ENCODE measurements around the gene MYL11.
A peak's percentile ranks its signal among the peaks of the same experiment; 100 is the strongest.

Gene MYL11

DNA sequence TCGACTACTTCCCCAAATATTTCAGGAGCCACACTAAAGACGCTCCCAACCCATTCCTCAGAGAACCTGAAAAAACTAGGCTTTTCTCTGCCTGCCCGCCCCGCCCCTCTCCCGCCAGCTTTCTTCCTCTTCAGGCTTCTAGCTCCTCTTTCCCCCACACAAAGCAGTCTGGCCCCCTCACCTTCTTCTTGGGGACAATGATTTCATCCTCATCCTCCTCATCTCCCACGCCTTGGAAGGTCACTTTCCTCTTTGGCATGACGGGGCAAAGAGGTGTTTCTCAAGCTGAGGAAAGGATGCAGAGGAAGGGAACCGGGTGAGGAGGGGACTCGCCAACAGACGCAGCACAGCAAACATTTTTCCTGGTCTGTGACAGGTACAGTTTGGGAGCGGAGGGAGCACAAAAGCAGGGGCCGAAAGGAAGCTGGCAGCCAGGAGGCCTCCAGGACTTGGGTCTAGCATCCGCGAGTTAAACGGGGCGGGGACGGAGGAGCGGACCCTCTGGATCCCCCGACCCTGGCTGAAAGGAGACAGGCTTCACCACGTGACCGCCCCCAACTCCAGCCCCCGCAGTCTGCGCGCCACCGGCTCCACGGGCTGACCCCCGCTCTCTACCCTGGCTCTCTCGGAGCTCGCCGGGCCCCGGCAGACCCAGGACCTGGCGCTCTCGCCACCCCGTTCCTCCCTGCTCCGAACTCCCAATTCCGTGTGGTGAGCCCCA is 20.0 kb upstream of the MYL11 start:
- DNase-seq = no peak

DNA sequence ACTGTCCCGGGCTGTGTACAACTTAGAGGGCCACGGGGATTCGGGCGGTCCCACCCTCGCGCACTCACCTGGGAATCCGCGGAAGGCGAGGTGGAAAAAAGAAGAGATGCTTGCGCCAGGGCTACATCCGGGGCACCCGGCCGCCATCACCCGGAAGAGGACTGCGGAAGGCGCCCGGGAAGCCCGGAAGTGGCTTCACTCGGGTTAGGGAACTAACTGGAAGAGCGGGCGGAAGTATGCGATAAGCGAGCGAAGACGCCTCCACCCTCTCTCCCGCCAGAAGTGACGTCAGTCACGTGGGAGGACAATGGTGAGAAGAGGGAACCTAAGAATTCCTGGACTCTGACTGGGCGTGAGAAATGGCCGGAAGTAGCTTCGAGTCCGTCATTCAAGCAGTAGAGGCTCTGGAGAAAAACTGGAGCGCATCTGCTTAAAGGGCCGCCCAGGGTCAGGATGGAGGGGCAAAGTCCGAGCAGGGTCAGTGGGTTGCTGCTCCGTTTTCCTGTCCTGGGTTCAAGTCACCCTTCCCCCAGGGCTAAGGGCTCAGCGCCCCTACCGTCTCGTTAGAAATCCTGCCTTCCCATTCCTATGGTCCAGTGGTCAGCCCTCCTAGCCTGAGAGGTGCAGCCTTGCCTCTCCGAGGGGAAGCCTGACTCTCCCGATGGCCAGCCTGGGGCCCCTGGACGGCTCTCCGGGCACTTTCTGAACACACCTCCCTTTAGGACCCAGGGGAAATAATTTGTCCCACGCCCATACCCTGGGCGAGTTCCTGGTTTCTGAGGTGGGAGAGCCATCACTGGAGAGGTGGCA is 19.3 kb upstream of the MYL11 start, which contains the start of gene CD2BP2:
CD2BP2 (minus strand) TSS at position 165 of the 810 bp plus-strand sequence. CDS start 627 bp downstream, outside the sequence.
- DNase-seq = peak; percentile 85

DNA sequence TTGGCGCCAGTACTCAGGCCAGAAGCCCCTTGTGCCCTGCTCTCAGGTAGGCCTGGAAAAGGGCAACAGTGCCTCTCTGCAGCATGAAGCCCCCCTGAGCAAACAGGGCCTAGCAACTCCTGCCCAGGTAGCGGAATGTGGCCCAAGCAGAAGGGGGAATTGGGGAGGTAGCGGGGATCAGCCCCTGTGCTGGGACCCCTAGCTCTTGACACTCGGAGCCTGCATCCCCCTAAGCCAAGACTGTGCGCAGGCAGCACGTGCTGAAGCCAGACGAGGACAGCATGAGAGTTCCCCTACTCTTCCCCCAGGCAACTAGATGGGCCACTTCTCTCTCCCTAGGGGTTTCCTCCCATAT is 18.7 kb upstream of the MYL11 start:
- DNase-seq = no peak

- no peak for DNase-seq
Observed at GRCh38 chr16:30356401-30357084, 18.1 kb upstream of the MYL11 start.

- DNase-seq = no peak
Observed at GRCh38 chr16:30357085-30357714, 17.4 kb upstream of the MYL11 start.

DNA sequence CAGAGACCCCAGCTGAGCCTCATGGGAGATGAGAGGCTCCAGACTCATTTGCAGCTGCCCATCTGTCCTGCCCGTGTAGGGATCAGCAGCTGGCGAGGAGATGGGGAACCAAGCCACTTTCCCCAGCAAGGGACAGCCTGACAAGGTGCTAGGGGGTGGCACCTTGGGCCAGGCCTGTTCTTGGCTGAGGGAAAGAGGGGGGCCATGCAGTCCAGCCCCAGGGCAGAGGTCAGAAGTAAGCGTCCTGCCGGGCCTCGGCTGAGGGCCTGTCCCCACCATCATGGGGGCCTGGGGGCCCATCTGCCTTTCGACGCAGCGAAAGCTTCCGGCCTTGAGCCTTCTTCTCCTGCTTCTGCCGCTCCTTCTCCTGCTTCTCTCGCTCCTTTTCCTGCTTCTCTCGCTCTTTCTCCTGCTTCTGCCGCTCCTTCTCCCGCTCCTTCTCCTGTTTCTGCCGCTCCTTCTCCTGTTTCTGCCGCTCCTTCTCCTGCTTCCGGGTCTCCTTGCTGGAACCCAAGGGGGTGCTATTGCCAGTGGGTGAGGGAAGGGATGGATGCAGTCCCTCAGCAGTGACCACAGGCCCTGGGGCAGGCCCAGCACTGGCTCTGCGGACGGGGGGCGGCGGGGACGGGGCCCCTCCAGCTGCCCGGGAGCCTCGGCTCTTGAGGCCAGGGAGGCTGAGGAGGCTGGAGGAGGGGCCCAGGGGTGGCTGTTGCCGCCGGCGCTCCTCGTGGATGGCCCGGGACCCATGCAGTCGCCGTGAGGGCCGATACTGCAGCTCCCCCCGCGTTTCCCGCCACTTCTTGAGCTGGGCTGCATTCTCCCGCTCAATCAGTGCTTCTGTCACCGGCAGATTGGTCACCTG is 16.7 kb upstream of the MYL11 start:
- DNase-seq = no peak

- DNase-seq = no peak
Observed at GRCh38 chr16:30358577-30358936, 16.0 kb upstream of the MYL11 start.

DNA sequence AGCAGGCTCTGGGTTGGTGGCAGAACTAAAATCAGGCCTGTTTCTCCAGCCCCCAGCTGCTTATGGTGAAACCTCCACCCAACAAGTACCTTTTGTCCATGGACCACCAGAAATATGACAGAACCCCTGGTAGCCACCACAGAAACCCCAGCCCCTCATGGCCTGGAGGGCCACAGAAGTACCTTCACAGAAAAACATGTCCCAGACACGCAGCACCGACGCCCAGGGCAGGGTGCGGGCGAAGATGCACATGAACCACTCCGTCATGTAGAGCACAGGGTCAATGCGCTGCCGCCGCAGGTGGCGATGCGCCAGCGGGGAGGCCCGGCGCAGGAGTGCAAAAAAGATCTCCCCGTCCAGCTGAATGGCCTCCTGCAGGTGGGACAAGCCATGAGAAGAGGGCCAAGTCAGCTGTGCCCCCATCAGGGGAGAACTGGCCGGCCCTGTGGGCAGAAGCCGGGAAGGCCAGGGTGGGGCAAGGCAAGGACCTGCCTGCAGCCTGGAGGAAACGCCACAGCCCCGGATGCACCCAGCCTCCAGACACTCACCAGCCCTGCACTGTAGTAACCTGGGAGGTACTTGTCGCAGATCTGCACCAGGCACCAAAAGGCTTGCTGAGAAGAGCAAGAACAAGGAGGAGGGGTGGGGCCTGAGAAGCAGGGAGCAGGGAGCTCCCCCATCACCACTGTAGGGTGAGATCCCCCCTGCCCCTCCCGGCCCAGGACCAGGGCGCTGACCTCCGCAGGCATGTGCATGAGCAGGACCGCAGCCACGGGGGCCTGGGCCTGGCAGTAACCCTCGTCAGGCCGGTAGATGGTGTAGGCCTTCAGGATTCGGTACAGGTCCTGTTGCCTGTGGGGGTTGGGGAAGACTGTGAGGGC is 15.4 kb upstream of the MYL11 start:
- no peak for DNase-seq

GRCh38 chr16:30359871-30360170 is 14.8 kb upstream of the MYL11 start:
- DNase-seq = no peak

- no peak for DNase-seq
Observed at GRCh38 chr16:30361180-30361579, 13.4 kb upstream of the MYL11 start.

- DNase-seq = no peak
Observed at GRCh38 chr16:30365200-30365599, 9.4 kb upstream of the MYL11 start.

DNA sequence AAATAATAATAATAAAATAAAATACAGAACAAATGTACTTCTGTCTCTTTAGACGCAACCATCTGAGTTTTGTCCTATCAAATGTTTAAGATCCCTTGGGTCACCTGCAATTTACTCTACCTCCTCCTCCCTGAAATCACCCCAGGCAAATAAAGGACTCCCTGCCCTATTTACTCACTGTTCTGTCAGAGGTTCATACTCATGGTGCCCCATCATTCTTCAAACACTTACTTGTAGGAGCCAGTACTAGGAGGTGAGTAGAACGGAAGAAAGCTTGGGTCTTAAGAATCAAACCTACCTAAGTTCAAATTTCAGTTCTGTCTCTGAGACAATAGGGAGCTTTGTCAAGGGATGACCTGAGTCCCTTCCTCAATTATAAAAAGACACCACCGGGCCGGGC is 8.1 kb upstream of the MYL11 start:
- DNase-seq = no peak

DNA sequence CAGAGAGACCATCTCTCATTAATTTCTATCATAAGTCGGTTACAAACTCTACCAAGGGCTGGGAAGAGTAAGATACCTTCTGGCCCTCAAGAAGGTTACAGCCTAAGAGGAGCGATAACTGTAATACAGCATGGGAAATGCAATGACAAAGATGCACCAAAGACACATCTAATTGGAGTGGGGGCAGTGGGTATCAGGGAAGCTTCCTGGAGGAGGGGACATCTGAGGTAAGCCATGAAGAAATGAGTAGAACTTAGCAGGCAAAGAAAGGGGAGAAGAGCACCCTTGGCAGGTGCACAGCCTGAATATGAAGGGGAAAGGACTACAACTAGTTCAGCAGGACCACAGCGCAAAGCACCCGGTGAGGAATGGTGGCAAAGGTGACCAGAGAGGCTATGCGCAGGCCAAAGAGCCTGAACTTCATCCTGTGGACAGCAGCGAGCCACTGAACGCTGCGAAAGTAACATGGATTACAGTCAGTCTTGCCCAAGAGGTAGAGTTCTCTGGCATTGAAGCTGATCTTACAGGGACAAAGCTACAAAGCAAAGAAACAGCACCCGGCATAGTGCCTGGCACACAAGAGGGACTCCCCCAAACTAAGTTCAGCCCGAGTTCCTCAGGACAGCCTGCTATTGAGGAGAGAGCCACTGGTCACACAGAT is 7.1 kb upstream of the MYL11 start:
- DNase-seq = no peak

DNA sequence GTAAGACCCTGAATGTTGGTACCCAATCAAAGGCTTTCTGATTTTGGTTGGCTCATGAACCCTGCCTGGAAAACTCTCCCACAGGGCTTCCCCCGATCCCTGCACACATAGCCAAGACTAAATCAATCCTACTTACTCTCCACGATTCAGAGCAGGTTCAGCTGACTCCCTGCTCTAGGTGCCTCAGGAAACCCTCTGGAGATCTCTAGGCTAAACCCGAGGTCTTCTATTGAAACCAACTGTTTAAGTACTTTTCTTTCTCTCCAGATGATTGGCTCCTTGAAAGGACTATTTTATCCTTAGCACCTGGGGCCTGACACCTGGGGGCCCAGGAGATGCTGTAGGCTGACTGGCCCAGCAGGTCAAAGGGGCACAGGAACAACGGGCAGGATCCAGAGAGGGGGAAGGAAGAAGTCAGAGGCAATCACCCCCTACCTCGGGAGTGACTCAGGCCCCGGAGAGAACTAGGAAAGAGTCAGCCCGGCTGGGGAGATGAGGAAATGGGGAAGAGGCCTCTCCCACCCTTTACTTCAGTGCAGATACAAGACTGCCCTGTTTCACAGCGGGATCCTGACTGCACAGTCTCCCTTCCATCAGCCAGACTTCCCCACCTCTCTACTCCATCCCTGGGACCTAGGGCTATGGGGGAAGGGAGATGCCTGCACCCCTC is 6.3 kb upstream of the MYL11 start:
- no peak for DNase-seq

- no peak for DNase-seq
Observed at GRCh38 chr16:30368792-30369090, 5.9 kb upstream of the MYL11 start.

- no peak for DNase-seq
Observed at GRCh38 chr16:30369091-30369937, 5.3 kb upstream of the MYL11 start.

DNA sequence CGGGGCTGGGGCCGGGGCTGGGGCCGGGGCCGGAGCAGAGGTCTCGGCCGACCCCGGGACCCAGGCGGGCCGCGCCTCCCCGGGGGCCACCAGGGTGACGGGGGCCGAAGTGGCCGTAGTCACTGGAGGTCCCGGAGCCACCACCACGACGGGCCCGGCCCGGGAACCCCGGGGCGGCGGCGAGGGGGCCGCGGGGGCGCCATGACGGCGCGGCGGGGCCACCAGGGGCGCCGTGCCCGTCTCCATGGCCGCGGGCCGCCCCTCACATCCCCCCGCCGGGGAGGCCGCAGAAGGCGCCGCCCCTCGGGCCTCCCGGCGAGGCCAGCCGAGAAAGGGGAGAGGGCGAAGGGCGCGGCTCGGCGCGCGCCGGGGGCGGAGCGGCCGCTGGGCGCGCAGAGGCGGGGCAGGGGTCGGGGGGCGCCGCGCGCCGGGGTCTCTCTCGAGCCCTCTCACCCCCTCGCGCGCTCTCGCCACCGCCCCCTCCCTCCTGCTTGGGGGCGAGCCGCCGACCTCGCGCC is 4.6 kb upstream of the MYL11 start:
- no peak for DNase-seq

- DNase-seq = peak; percentile 100
Observed at GRCh38 chr16:30370456-30371247, 4.0 kb upstream of the MYL11 start, which contains the start of gene TBC1D10B. Gene TBC1D10B, minus strand, starts transcription at chr16:30370494. Its CDS starts 311 bp downstream, at chr16:30370183.

All from central memory CD4-positive, alpha-beta T cell (primary cell).